Measurements from ENCODE around the gene CLINT1. TPM values are rescaled to one million over a fixed set of nuclear protein-coding genes. Genes with fewer than 3 reads are reported as not detected.
"Not testable (repeated sequence)": the region's sequence is repeated elsewhere in the genome, so short reads cannot be mapped to it uniquely, and the experiment has no call there.

CLINT1 gene
- total RNA-seq, 1 donor, result 78.6 TPM

DNA sequence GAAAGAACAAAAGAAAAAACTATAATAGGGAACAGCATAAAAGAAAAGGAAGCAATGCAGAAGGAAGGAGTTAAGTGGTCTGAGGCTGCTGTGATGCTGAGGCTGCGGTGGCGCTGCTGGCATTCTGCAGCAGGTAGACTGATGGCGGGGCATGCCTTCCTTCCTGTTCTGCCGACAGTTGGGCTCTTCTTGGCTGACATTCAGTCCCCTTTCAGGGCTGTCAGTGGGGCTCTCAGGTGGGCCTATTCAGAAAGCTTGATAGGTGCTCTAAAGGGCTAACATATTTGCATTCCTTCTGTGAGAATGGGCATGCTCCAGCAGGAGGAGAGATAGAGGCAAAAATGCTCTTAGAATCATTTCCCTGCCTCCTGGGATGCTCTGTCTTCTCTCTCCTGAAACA, 5.1 kb upstream of the CLINT1 start:
- no peak for TF ChIP-seq CTCF (IDR thresholded peaks at IDR 0.05; ENCODE audit: insufficient read depth, low read length)
- H3K4me3 ChIP-seq (ENCODE audit: low read depth, low read length), result no peak overlapping the region
- DNase-seq (ENCODE audit: low read depth), result no peak

DNA sequence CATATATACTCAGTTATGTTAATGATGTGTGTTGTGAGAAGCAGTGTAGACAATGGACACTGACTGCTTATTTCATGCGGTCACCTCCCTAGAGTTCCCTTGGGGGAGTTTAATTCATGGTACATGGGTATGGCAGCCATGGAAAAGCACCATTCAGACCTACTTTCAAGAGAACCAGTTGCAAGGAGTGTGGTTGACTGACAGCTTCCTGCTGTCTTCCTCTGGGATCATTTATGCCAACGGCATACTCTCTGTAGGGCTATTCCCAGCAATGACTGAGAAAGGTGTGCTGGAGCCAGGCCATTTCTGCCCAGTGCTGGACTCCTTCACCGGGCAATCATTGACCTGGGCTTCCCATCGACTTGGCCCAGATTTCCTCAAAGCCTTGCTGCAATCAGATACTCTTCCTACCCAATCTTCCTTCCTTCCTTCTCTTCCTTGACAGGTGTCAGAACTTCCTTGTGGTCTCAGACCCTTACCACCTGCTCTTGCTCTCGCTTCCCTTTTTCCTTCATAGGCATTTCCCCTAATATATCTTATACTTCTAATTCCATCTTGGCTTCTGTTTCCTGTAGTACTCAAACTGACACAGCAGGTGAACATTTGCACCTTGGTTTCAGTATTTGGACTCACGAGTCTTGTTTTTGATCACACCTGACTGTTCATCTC, 3.4 kb upstream of the CLINT1 start:
- no peak overlapping the region for H3K4me3 ChIP-seq (ENCODE audit: low read depth, low read length)
- DNase-seq (ENCODE audit: low read depth), result no peak
- TF ChIP-seq CTCF (IDR thresholded peaks at IDR 0.05; ENCODE audit: insufficient read depth, low read length), result no peak

DNA sequence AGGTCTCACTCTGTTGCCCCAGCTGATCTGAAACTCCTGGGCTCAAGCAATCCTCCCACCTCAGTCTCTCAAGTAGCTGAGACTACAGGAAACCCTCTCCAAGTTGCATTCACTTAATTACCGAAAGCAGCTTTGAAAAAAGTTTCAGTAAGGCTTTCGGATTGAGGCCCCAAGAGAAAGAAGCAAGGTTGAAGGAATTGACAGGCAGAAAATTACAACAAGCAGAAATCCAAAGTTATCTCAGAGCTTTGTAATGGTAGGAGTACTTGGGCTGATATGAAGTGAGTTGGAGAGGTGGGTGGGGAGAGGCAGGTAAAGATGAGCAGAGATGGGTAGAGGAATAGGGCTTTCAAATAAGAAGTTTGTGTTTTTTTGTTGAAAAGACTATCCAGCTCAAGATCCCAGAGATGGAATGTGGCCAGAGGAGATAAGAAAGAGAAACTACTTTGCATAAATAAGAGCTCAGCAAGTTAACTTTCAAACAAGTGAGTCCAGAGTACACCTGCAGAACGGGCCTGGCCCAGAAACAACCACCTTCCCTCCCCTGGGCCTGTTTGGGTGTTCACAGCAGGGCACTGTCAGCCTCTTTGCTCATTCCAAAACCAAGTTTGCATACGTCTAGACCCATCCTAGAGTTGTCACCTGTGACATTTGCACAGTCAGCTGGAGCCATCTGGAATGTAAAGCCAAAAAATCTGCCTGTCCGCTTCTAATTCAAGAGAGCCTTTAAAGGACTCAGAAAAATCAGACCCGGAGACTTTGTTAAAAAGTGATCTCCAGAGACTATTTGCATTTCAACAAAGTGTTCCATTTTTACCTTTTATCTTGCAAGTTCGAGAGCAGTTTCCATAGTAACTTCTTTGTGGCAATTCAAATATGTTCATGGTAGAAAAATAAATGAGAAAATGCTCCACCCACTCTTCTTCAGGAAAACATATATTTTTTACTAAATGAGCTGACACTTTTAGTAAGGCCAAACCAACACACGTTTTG, 2.2 kb upstream of the CLINT1 start:
- no peak overlapping the region for H3K4me3 ChIP-seq (ENCODE audit: low read depth, low read length)
- no peak for DNase-seq (ENCODE audit: low read depth)
- no peak for TF ChIP-seq CTCF (IDR thresholded peaks at IDR 0.05; ENCODE audit: insufficient read depth, low read length)

GRCh38 chr5:157859227-157859575, 256 bp upstream of the CLINT1 start:
- H3K4me3 ChIP-seq (ENCODE audit: low read depth, low read length), result peak overlapping the region; percentile 92
- DNase-seq (ENCODE audit: low read depth), result no peak

GRCh38 chr5:157857816-157858526, 974 bp downstream of the CLINT1 start:
- H3K4me3 ChIP-seq (ENCODE audit: low read depth, low read length), result peak overlapping the region; percentile 92
- no peak for TF ChIP-seq CTCF (IDR thresholded peaks at IDR 0.05; ENCODE audit: insufficient read depth, low read length)
- peak; percentile 25 for DNase-seq (ENCODE audit: low read depth)

More at GRCh38 chr5:157859227-157859575, 256 bp upstream of the CLINT1 start:
- TF ChIP-seq CTCF (IDR thresholded peaks at IDR 0.05; ENCODE audit: insufficient read depth, low read length), result no peak

DNA sequence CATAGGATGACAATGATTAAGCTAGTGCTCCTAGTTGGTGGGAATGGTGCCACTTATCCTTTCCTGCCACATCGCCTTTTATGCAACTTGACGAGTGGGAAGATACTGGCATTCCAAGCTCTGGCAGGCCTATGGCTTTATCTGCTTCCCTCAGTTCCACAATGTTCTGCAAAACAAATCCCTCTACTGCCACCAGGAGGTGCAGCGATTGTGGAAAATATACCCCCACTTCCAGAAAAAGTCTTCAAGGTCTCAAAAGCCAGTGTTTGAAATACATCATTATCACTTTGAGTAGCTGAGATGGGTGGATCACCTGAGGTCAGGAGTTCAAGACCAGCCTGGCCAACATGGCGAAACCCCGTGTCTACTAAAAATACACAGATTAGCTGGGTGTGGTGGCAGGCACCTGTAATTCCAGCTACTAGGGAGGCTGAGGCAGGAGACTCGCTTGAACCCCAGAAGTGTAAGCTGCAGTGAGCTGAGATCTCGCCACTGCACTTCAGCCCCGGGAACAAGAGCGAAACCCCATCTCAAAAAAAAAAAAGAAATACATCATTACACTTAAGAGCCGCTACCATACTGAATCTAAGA, 3.4 kb downstream of the CLINT1 start:
- peak; percentile 78 for DNase-seq (ENCODE audit: low read depth)

GRCh38 chr5:157853365-157853764, 5.6 kb downstream of the CLINT1 start:
- not testable (repeated sequence) for DNase-seq (ENCODE audit: low read depth); H3K4me3 ChIP-seq (ENCODE audit: low read depth, low read length)

More for the DNA sequence above, 3.4 kb downstream of the CLINT1 start:
- no peak overlapping the region for H3K4me3 ChIP-seq (ENCODE audit: low read depth, low read length)
- peak; percentile 81 for TF ChIP-seq CTCF (IDR thresholded peaks at IDR 0.05; ENCODE audit: insufficient read depth, low read length)
